Ovary (tissue), 3 donors: ENCODE results near the gene RSPH3.

Experiments used
- CTCF ChIP-seq, 3 donors: fragments of 450-650 bp in 2 of 3; fragments of 200-600 bp in 1 of 3; IDR thresholded peaks; one replicate each; pipeline versions ENCODE4 v1.5.1 to v1.8.0; 2016 to 2022; ENCODE audit warnings: antibody characterized with exemption in 3 of 3, mild to moderate bottlenecking in 1 of 3
- EP300 ChIP-seq: sonication (generic); formaldehyde crosslinking; IDR thresholded peaks from one replicate; pipeline ENCODE4 v1.6.1; 2017; ENCODE audit warnings: antibody characterized with exemption
- POLR2A ChIP-seq: fragments of 450-650 bp; IDR thresholded peaks from one replicate; pipeline ENCODE4 v1.6.1; 2017; ENCODE audit warnings: antibody characterized with exemption, mild to moderate bottlenecking, moderate library complexity
- donor health status: DM: no; HTN: no; CAD: no.

GRCh38 chr6:158996856-158997255 is 3.1 kb downstream of the RSPH3 start:
- TF ChIP-seq CTCF (IDR thresholded peaks at IDR 0.05) (no peak), POLR2A (no peak), EP300 (no peak)
